Kasumi-1 (cell line): ENCODE data around the gene NCOA6.
"Not testable (repeated sequence)": the region's sequence is repeated elsewhere in the genome, so short reads cannot be mapped to it uniquely, and the experiment has no call there.

Experiments
- DNase-seq, 2 experiments: peaks; one replicate each; lab custom pipeline; 2025; lab: John Stamatoyannopoulos, UW

The NCOA6 gene

DNA sequence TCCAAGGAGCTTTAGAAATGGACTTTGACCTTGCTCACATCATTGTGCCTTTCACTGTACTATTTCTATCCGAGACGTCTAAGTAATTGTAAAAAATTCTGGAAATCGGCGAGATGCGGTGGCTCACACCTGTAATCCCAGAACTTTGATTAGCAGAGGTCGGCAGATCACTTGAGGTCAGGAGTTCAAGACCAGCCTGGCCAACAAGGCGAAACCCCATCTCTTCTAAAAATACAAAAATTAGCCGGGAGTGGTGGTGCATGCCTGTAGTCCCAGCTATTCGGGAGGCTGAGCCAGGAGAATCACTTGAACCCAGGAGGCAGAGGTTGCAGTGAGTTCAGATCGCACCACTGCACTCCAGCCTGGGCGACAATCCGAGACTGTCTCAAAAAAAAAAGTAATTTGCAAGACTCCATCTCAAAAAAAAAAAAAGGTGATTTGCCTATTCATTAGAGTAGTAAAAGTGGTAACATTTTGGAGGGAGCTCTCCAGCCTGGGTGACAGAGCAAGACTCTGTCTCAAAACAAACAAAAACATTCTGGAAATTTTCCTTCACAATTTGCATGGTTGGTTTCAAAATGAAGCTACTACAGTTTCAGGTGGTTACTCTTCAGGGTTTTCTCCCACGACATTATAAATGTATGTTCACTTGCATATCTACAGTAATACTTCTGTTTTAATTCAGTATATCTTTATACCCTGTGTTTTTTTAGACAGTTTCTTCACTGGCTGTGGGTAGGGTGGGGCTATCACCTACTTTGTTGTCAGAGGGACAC lies 106.0 kb downstream of the NCOA6 start:
- DNase-seq = not testable (repeated sequence)

DNA sequence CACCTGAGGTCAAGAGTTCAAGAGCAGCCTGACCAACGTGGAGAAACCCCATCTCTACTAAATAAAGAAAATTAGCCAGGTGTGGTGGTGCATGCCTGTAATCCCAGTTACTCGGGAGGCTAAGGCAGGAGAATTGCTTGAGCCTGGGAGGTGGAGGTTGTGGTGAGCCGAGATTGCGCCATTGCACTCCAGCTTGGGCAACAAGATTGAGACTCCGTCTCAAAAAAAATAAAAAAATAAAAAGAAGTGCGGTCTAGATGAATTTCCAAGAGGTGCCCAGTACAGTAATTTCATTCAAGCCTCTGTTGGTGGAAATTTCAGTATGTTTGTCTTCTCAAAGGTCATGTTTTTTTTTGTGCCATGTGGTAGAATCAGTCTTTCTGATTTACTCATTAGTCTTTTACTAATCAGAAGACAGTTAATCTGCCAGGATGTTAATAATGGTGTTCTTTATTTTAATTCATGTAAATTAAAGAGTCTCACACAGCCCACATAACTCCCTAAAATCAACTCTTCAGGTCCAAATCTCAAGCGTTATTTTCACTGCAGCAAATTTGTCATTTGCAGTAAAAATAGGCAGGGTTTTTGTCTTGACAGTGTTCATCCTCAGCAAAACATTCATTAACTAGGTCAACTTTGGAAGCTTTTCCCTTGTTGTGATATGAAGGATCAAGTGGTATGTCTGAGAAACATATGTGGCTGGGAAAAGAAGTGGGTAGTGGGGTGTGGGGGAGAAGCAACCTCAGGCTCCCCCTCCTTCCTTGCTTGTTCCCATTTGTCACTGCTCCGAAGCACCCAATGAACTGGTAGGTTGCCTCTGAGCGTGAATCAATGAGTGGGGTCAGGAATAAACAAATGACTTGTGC lies 108.0 kb downstream of the NCOA6 start:
- DNase-seq = no peak

DNA sequence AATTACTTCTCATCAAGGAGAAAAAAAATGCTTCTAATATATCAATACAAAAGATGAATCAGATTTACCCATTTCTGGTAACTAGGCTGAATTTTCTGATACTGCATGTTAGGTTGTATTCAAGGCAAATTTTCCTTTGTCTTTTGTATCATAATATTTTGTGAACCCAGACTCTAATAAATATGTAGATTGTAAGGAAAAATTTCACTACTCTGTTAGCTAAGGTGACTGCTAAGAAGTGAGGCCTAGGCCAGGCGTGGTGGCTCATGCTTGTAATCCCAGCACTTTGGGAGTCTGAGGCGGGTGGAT lies 108.6 kb downstream of the NCOA6 start:
- no peak for DNase-seq

DNA sequence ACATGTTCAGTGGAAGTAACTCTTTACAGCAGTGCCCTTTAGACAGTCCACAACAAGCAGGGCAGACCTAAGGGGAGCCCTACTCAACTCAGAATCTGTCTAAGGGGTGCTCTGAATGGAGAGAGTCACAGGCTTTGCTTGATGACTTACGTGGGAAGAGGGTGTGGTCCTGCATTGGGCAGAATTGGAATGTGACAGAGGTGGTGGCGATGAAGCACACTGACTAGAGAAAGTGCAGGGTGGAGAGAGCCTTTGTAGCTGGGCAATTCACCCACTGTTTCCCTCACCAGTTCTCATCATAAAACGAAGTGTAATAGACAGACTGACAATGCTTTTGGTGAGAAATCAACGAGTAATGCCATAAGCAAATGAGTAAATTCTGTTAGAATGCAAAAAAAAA lies 110.1 kb downstream of the NCOA6 start:
- DNase-seq = no peak

DNA sequence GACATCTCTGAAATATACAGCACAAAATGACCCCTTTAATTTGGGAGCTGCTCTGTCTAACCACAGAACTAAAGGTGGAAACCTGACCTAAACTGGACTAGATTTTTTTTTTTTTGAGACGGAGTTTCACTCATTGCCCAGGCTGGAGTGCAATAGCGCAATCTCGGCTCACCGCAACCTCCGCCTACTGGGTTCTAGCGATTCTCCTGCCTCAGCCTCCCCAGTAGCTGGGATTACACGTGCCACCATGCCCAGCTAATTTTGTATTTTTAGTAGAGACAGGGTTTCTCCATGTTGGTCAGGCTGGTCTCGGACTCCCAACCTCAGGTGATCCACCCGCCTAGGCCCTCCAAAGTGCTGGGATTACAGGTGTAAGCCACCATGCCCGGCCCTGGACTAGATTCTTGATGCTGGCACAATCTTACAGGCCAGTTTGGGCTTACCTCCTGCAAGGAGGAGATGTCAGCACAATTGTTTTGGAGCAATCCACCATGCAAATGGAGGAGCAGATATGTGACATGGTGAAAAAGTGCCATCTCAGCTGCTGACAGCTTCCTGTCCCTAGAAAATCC lies 111.4 kb downstream of the NCOA6 start:
- DNase-seq = not testable (repeated sequence)

DNA sequence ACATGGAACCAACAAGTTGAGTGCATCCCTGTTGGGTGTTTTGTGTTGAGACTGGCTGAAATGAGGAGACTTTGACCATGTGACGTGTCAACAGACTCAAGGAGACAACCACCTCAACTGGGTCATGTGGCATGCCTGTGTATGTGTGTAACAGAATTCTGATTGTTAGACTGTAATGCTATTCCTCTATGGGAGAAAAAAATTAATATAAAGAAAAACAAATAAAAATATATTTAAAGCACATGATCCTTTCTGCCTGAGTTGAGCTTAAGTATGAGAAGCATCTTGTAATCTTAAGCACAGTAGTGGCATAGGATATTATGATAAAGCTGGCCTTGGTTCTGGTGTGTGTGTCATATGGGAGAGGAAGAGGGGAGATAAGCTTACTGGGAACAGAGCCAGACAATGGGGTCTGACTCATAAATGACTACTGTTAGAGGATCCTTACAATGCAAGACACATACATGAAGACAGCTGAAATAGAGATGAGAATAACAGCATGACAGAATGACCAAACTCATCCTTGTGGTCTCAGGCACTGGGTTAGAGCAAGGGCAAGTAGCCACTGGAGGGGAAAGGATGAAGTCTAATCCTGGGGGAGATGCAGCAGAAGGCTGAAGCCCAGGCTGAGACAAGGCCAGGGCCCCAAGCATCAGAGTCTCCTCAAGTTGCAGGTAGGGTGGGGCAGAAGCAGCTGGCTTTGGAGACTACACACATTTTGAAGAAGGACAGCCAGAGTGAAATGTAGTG lies 112.1 kb downstream of the NCOA6 start:
- DNase-seq = peak; percentile 81 to 84

DNA sequence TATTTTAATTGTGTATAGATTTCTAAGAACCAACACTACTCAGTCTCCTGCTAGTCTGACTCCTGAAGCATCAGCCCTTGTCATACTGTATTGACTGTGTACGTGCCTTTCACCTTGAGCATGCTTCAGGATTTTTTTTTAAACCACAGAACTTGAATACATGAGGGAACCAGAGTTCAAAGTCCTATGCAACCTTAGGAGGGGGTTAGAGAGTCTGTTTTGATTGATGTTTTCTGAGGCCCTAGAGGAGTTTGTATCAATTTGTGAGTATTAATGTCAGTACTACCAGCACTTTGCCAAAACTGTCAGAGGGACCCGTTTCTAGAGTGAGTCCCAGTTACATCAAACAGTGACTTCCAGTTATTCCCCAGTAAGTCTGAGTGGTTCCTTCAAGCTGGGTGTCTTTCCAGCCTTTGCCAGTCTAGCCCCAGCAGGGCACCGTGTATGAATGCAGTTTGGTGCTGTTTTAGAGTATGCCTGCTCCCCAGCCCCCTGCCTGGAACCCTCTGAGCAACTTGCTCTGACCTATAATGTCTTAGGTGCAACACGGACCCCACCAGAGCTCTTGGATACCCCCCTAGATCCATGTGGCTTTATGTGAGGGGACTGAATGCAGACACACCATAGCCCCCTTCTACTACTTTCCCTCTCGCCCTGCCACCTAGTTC lies 112.8 kb downstream of the NCOA6 start:
- DNase-seq = no peak

DNA sequence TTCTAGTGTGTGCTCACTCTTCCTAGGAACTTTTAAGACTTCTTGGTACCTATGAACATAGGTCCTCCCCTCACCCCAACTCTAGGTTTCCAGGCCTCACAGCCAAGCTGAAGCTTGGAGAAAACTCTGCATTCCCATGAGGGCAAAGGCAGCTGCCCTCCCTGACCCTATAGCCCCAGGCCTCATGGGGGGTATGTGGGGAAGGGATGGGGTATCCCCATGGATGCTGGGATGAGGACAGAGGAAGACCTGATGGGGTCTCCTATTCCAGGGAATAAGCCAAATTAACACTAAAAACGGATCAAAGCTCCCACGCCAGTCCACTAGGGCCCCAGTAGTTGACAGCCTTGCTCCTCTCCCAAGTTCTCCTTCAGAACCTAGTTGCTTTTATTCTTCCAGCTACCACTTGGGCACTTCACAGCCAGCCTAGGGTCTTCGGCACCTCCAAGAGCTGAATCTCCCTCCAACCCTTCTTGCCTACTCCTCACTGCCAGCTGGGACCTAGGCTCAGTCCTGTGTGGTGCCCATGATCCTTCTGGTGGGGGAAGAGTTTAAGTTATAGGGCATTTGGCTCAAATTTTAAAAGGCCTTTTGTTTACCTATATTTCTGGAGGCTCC lies 113.5 kb downstream of the NCOA6 start:
- DNase-seq = no peak

DNA sequence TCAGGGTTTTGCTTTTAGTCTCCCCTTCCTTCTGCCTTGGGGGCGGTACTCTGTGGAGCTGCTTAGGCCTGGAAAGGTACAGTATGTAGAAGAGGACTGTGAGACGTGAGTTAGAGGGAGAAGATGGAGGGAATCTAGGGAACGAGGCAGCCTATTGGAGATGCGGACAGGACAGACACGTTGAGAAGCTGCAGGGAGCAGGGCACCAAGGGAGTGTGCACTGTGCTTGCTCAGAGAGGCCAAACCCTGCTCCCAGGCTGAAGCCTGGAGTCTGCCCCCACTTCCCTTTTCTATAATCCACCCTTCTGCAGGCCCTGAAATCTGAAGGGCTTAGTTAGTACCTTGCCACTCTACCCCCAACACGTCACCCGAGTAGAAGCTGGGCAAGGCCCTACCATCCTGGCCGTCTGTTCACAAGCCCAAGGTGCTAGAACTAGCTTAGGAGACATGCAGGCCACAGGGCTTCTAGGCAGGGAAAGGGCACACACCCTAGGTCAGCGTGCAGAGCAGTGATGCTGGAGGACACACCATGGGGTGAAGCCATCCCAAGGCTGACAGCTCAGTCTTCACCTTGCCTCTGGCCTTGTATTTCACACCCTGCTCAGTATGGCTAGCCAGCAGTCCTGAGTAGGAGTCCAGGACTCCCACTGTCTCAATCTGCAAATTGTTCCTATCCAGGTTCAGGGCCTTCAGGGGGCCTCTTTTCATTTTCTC lies 114.4 kb downstream of the NCOA6 start:
- peak; percentile 48 to 63 for DNase-seq

DNA sequence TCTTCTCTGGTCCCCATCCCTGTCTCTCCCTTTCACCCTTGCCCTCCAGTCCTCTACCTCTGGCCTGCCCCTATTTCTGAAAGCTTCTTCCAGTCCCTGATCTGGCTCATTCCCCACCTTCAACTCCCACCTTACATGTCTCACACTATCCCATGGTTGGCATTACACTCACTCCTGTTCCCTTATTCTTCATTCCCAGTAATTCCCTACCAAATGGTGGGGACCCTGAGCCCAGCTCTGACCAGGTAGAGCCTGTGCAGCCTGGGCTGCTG lies 114.9 kb downstream of the NCOA6 start:
- DNase-seq = no peak

DNA sequence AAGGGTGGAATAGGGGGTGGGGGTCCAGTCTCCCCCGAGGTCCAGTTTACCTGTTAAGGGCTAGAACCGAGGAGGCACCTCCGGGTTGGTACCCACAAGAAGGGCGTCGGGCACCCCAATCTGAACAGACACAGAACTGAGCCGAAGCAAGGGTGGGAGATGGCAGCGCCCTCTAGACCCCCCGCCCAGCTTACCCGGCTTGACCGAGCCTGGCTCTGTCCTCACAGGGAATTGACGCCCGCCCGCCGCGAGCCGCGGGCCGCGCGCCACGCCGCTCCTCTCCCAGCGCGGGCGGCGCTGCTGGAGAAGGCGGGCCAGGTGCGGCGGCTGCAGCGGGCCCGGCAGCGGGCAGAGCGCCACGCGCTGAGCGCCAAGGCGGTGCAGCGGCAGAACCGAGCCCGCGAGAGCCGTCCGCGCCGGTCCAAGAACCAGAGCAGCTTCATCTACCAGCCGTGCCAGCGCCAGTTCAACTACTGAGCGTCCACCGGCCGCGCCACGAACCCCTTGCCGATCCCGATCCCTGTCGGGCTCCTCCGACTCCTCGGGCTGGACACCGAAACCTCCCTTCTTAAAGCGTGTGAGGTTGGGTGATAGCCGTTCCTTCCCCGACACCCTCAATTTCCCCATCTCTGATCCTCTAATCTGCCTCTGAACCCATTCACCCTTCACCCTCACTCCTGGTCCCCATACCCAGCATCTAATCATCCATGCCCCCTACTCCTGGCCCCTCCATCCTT lies 115.5 kb downstream of the NCOA6 start:
- DNase-seq = peak; percentile 59 to 74

DNA sequence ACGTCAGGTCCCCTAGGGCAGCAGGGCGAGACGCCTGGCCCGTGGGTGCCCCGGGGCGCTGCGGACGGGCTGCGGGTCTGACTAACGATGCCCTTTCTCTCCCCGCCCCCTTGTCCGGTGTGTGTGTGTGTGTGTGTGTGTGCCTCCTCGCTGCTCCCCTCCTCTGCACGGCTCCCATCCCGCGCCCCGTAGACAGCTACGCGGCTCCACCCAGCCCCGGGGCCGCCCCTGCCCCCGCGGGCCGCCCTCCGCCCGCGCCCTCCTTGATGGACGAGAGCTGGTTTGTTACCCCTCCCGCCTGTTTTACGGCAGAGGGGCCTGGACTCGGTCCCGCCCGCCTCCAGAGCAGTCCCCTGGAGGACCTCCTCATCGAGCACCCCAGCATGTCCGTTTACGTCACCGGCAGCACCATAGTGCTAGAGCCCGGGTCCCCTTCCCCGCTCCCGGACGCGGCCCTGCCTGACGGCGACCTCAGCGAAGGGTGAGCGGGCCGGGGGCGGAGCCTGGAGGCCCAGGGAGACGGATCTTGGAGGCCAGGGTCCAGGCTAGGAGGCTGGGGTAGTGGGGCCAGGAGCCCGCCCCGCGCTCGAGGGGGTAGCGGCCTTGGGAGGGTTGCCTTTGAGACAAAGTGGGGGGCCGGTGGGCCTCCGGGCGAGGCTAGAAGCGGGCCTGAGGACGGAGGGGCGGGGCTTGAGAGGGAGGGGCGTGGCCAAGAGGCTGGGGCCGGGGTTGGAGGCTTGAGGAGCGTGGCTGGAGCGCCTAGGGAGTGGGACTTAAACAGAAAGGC lies 116.2 kb downstream of the NCOA6 start:
- peak; percentile 64 to 68 for DNase-seq

DNA sequence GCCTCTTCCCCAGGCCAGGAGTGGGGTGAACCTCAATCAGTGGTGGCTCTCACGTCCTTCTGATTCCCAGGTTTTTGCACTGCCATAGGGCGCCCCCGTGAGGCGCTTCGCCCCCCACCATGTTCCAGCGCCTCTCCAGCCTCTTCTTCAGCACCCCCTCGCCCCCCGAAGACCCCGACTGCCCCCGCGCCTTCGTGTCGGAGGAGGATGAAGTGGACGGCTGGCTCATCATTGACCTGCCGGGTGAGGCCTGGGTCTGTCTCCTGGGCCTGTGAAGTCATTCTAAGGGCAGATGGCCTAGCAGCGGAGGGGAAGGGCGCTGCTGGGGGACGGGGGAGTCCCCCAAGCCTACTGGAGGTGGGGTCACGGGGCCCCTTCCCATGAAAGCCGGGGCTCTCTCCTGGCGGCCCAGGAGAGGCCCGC lies 116.8 kb downstream of the NCOA6 start:
- DNase-seq = peak; percentile 56 to 65

DNA sequence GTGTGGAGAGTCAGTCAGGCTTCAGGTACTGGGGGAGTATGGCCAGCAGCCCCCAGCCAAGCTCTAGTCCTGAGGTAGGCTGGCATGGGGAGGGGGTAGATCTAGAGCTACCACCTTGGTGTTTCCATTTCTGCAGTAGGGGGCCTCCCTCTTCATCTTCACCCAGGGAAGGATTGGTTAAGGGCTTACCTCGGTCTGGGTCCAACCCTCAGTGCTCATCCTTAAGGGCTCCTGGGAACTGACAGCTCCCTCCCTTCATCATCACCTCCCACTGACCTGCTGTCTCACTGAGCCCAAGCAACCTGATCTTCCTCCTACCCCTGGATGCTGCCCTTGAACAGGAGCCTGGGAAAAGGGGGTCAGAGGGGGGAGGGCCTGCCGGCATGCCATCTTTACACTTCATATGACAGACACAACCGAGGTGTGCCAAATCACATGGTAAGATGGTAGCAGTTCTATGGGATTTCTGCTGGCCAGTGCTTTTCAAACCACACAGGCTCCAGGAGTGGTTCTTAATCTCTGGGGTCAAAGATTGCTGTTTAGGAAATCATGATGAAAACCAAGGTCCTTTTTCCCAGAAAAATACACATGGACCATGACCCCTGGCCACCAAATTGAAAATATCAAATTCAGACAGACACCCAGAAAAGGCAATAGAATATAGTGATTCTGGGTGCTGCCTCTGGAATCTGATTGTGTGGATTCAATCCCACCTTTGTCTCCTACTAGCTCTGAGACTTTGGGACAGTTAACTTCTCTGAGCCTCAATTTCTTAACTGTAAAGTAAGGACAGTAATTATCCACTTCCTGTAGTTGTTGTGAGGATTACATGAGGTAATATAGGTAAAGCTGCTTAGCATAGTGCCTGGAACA lies 118.3 kb downstream of the NCOA6 start:
- DNase-seq = no peak

DNA sequence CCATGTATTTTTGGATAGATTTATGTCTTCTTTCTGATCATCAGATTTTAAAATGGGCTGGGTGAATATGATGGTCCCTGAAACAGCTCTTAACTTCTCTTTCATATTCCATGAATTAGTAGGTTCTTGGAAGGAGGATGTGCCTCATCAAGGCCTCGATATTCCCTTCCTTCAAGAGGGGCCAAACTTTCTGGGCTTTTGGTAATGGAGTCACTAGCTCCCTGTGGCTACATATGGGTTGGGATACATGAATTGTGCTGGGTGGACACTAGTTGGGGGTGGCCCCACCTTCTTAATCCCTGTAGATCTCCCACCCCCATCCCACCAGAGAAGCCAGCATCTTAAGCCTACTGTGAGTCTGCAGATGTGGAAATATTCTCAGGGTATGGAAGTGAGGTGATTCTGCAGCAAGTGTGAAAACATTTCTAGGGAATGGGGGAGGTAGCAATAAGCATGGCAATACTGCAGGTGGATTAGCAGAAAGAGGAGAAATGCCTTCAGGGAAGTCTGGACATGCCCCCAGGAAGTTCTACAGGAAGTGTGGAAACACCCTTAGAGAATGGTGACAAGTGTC lies 119.1 kb downstream of the NCOA6 start:
- DNase-seq = no peak

DNA sequence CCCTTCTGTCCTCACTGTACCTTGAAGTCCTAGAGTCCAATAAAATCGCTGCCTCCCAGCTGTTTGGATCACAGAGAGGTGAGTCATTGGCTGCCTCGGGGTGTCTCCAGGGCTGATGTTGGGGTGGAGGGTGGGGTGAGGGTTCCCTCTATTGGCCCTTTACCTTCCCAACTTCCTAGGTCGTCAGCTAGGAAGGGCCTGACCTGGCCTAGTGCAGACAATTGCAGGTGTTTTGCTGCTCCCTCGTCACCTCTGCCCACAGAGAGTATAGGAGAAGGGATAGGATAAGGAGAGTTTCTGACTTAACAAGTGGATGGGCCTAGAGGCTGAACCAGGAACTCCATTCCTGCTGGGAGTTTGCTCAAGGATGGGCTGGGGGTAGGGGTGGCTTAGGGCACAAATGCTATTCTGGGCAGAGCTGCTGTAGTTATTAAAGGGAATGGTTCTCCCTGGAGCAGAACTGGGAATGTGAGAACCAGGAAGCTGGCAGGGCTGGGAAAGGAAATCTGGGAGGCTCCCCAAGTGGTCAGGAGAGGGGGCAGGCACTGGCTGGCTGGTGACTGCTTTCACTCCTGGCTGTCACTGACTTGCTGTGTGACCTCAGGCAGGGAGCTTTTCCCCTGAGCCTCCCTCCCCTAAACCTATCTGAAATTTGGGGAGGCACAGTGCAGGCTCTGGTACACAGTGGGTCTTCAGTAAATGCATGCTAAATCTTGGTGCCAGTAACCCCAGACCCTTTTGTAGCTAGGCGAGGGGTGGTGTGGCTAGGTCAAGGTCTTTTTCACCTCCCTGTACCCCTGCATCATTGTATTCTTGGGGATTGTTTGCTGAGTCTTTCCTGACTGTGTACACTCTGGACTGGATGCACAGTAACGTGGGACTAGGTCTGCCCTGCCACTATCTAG lies 119.8 kb downstream of the NCOA6 start:
- no peak for DNase-seq

DNA sequence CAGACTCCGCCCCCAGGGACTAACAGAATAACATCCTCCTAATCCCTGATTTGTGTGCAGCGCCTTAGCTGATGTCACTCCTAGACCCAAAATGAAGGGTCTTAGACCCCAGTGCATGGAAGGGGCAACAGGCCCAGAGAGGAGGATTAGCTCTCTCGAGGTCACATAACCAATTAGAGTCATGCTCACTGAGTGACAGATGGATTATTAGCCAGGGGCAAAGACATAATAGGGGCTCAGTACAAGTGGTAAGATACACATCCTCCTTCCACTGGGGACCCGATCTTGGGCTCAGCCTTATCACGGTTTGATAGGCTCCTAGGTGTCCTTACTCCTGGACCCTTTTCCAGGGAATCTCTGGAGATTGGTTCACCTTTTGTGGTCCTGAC lies 120.4 kb downstream of the NCOA6 start:
- no peak for DNase-seq
